GM19238 (cell line): ENCODE measurements around the gene GPR32.
"Not testable (repeated sequence)": the region's sequence is repeated elsewhere in the genome, so short reads cannot be mapped to it uniquely, and the experiment has no call there.

Experiments used
- DNase-seq: peaks from one replicate; pipeline ENCODE4 v3.0.0; 2011; ENCODE audit warnings: low spot score; ENCODE audit not compliant: insufficient read length

Gene GPR32

GRCh38 chr19:50799547-50799851 lies 29.2 kb downstream of the GPR32 start:
- DNase-seq, result no peak

GRCh38 chr19:50801107-50801506 lies 30.8 kb downstream of the GPR32 start:
- no peak for DNase-seq

GRCh38 chr19:50803633-50804419 lies 33.6 kb downstream of the GPR32 start:
- no peak for DNase-seq

- peak; percentile 94 for DNase-seq
These were observed 34.4 kb downstream of the GPR32 start for GRCh38 chr19:50804420-50805272.

GRCh38 chr19:50808856-50809255 lies 38.6 kb downstream of the GPR32 start:
- no peak for DNase-seq

GRCh38 chr19:50811622-50812238 lies 41.5 kb downstream of the GPR32 start:
- DNase-seq, result not testable (repeated sequence)

GRCh38 chr19:50812474-50812873 lies 42.2 kb downstream of the GPR32 start:
- no peak for DNase-seq

GRCh38 chr19:50814883-50815282 lies 44.6 kb downstream of the GPR32 start:
- DNase-seq, result no peak

- DNase-seq, result no peak
These were observed 45.2 kb downstream of the GPR32 start for GRCh38 chr19:50815439-50815838.

- peak; percentile 83 for DNase-seq
These were observed 47.9 kb downstream of the GPR32 start for GRCh38 chr19:50817941-50818858.

GRCh38 chr19:50818859-50819472 lies 48.7 kb downstream of the GPR32 start:
- DNase-seq, result no peak

GRCh38 chr19:50819636-50820035 lies 49.4 kb downstream of the GPR32 start:
- no peak for DNase-seq

- DNase-seq, result no peak
These were observed 49.8 kb downstream of the GPR32 start for GRCh38 chr19:50820086-50820485.

GRCh38 chr19:50820549-50821247 lies 50.4 kb downstream of the GPR32 start:
- DNase-seq, result peak; percentile 66

- DNase-seq, result no peak
These were observed 51.0 kb downstream of the GPR32 start for GRCh38 chr19:50821248-50821612.
